Measurements from ENCODE around the gene KLHL2.

GRCh38 chr4:165299399-165300060 is 92.2 kb downstream of the KLHL2 start:
- TF ChIP-seq EZH2phosphoT487 (IDR thresholded peaks at IDR 0.05; ENCODE audit: borderline replicate concordance, low read depth, low read length) (no peak), CTCF (conservative IDR thresholded peaks at IDR 0.05; ENCODE audit: low read length) (no peak)

Measured in OCI-LY7 (cell line).